ENCODE measurements around the gene AKIP1. TPM values are rescaled to one million over a fixed set of nuclear protein-coding genes. Genes with fewer than 3 reads are reported as not detected.

The AKIP1 gene
- total RNA-seq, 1 experiment from 2014 or later, result 26.0 TPM

DNA sequence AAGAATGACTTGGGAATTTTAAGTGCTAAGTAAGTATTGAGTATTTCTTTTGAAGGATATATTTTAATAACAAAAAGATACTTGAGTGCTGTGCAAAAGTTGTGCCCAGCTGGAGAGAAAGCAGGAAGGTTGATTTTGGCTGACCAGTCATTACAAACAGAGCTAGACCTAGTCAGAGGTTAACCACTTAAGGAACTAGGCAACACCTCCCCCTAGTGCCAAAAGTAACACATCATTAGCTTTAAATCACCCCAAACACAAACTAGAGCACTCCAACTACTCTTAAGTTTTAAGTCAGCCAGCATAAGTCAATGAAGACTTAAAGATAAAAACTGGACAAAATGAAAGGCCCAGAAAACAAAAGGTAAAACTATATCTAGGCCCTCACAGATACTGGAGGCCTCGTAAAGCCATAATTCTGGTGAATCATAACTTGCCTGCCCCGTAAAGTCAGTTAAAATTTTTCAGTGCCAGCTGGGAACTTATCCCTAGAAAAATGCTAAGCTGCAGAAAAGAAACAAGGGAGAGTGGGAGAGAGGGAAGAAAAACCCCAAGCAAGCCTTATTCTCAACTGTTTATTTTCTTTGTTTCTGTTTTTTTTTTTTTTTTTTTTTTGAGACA is 48.7 kb downstream of the AKIP1 start:
- ATAC-seq (peak; percentile 41), DNase-seq (ENCODE audit: low spot score) (peak; percentile 16)
- Mint-ChIP-seq H3K9me3 (peaks cover 3% of the 10 kb centered on the region), H3K4me1 (peaks cover 17% of the 10 kb centered on the region), H3K27ac (no peak overlapping the region), H3K27me3 (ENCODE audit: low read depth) (no peaks in the 10 kb centered on the region), H3K4me3 (no peak overlapping the region), H3K36me3 (peaks cover 6% of the 10 kb centered on the region)
- CTCF ChIA-PET, result interaction anchor here (0.6 to 3.9 kb wide), 72 partner anchors 8 to 767 kb away, joined by 3 to 110 read pairs (median 4); partner anchors contain the start of genes AKIP1, ASCL3, C11orf16 and LMO1
- POLR2A ChIA-PET, result interaction anchor here (0.6 to 1.3 kb wide), 7 partner anchors 49 to 940 kb away, joined by 3 to 5 read pairs (median 4); a partner anchor contains a TSS
- TF ChIP-seq, protein P1, sequence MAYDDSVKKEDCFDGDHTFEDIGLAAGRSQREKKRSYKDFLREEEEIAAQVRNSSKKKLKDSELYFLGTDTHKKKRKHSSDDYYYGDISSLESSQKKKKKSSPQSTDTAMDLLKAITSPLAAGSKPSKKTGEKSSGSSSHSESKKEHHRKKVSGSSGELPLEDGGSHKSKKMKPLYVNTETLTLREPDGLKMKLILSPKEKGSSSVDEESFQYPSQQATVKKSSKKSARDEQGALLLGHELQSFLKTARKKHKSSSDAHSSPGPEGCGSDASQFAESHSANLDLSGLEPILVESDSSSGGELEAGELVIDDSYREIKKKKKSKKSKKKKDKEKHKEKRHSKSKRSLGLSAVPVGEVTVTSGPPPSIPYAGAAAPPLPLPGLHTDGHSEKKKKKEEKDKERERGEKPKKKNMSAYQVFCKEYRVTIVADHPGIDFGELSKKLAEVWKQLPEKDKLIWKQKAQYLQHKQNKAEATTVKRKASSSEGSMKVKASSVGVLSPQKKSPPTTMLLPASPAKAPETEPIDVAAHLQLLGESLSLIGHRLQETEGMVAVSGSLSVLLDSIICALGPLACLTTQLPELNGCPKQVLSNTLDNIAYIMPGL (CRISPR knock-in tag; IDR thresholded peaks at IDR 0.05), result no peak
- TF ChIP-seq NR2C2 (CRISPR knock-in tag; IDR thresholded peaks at IDR 0.05), result no peak
- TF ChIP-seq, protein P2, sequence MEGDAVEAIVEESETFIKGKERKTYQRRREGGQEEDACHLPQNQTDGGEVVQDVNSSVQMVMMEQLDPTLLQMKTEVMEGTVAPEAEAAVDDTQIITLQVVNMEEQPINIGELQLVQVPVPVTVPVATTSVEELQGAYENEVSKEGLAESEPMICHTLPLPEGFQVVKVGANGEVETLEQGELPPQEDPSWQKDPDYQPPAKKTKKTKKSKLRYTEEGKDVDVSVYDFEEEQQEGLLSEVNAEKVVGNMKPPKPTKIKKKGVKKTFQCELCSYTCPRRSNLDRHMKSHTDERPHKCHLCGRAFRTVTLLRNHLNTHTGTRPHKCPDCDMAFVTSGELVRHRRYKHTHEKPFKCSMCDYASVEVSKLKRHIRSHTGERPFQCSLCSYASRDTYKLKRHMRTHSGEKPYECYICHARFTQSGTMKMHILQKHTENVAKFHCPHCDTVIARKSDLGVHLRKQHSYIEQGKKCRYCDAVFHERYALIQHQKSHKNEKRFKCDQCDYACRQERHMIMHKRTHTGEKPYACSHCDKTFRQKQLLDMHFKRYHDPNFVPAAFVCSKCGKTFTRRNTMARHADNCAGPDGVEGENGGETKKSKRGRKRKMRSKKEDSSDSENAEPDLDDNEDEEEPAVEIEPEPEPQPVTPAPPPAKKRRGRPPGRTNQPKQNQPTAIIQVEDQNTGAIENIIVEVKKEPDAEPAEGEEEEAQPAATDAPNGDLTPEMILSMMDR (IDR thresholded peaks at IDR 0.05), result peak; percentile 43; the same call in 1 of the 2 replicates
- TF ChIP-seq ZNF138 (CRISPR knock-in tag; conservative IDR thresholded peaks at IDR 0.05), result no peak
- TF ChIP-seq, protein P3, sequence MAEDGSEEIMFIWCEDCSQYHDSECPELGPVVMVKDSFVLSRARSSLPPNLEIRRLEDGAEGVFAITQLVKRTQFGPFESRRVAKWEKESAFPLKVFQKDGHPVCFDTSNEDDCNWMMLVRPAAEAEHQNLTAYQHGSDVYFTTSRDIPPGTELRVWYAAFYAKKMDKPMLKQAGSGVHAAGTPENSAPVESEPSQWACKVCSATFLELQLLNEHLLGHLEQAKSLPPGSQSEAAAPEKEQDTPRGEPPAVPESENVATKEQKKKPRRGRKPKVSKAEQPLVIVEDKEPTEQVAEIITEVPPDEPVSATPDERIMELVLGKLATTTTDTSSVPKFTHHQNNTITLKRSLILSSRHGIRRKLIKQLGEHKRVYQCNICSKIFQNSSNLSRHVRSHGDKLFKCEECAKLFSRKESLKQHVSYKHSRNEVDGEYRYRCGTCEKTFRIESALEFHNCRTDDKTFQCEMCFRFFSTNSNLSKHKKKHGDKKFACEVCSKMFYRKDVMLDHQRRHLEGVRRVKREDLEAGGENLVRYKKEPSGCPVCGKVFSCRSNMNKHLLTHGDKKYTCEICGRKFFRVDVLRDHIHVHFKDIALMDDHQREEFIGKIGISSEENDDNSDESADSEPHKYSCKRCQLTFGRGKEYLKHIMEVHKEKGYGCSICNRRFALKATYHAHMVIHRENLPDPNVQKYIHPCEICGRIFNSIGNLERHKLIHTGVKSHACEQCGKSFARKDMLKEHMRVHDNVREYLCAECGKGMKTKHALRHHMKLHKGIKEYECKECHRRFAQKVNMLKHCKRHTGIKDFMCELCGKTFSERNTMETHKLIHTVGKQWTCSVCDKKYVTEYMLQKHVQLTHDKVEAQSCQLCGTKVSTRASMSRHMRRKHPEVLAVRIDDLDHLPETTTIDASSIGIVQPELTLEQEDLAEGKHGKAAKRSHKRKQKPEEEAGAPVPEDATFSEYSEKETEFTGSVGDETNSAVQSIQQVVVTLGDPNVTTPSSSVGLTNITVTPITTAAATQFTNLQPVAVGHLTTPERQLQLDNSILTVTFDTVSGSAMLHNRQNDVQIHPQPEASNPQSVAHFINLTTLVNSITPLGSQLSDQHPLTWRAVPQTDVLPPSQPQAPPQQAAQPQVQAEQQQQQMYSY (CRISPR knock-in tag; IDR thresholded peaks at IDR 0.05), result no peak
- no peak for TF ChIP-seq TP53 (CRISPR knock-in tag; IDR thresholded peaks at IDR 0.05)
- no peak for TF ChIP-seq RELA (CRISPR knock-in tag; IDR thresholded peaks at IDR 0.05; ENCODE audit: borderline replicate concordance)
- no peak for TF ChIP-seq MXD4 (CRISPR knock-in tag; IDR thresholded peaks at IDR 0.05; ENCODE audit: borderline replicate concordance)

DNA sequence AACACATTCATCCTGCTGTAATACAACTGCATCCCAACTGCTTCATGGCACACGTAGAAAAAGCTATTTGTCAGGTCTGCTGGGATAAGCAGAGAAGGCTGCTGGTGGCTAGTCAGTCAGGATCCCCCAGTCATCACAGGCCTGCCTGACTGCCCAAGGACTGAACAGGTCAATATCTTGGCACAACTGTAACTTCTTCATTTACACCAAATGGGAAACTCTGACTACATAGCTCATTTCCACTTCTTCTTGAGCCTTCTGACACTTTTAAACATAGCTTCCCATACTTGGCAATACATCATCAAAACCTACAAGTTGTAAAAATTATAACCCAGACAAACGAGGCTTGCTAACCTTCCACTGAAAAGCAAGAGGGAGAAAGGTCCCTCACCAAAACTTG is 50.4 kb downstream of the AKIP1 start:
- Mint-ChIP-seq H3K36me3 (no peaks in the 10 kb centered on the region), H3K4me3 (no peak overlapping the region), H3K9me3 (no peaks in the 10 kb centered on the region), H3K27ac (peak overlapping the region; percentile 39), H3K27me3 (ENCODE audit: low read depth) (no peaks in the 10 kb centered on the region), H3K4me1 (peaks cover 26% of the 10 kb centered on the region)
- POLR2A ChIA-PET, result no interaction called here
- ATAC-seq (no peak), DNase-seq (ENCODE audit: low spot score) (no peak)
- TF ChIP-seq ZNF232 (CRISPR knock-in tag; IDR thresholded peaks at IDR 0.05), result no peak
- TF ChIP-seq, protein P4, sequence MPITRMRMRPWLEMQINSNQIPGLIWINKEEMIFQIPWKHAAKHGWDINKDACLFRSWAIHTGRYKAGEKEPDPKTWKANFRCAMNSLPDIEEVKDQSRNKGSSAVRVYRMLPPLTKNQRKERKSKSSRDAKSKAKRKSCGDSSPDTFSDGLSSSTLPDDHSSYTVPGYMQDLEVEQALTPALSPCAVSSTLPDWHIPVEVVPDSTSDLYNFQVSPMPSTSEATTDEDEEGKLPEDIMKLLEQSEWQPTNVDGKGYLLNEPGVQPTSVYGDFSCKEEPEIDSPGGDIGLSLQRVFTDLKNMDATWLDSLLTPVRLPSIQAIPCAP (CRISPR knock-in tag; IDR thresholded peaks at IDR 0.05), result no peak
- no peak for TF ChIP-seq ATF1 (CRISPR knock-in tag; IDR thresholded peaks at IDR 0.05)
- no peak for TF ChIP-seq NR2C2 (CRISPR knock-in tag; IDR thresholded peaks at IDR 0.05)
- TF ChIP-seq, protein P5, sequence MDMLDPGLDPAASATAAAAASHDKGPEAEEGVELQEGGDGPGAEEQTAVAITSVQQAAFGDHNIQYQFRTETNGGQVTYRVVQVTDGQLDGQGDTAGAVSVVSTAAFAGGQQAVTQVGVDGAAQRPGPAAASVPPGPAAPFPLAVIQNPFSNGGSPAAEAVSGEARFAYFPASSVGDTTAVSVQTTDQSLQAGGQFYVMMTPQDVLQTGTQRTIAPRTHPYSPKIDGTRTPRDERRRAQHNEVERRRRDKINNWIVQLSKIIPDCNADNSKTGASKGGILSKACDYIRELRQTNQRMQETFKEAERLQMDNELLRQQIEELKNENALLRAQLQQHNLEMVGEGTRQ (CRISPR knock-in tag; IDR thresholded peaks at IDR 0.05), result no peak
- TF ChIP-seq, protein P6, sequence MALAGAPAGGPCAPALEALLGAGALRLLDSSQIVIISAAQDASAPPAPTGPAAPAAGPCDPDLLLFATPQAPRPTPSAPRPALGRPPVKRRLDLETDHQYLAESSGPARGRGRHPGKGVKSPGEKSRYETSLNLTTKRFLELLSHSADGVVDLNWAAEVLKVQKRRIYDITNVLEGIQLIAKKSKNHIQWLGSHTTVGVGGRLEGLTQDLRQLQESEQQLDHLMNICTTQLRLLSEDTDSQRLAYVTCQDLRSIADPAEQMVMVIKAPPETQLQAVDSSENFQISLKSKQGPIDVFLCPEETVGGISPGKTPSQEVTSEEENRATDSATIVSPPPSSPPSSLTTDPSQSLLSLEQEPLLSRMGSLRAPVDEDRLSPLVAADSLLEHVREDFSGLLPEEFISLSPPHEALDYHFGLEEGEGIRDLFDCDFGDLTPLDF (CRISPR knock-in tag; IDR thresholded peaks at IDR 0.05), result no peak
- TF ChIP-seq, protein P7, sequence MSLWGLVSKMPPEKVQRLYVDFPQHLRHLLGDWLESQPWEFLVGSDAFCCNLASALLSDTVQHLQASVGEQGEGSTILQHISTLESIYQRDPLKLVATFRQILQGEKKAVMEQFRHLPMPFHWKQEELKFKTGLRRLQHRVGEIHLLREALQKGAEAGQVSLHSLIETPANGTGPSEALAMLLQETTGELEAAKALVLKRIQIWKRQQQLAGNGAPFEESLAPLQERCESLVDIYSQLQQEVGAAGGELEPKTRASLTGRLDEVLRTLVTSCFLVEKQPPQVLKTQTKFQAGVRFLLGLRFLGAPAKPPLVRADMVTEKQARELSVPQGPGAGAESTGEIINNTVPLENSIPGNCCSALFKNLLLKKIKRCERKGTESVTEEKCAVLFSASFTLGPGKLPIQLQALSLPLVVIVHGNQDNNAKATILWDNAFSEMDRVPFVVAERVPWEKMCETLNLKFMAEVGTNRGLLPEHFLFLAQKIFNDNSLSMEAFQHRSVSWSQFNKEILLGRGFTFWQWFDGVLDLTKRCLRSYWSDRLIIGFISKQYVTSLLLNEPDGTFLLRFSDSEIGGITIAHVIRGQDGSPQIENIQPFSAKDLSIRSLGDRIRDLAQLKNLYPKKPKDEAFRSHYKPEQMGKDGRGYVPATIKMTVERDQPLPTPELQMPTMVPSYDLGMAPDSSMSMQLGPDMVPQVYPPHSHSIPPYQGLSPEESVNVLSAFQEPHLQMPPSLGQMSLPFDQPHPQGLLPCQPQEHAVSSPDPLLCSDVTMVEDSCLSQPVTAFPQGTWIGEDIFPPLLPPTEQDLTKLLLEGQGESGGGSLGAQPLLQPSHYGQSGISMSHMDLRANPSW (CRISPR knock-in tag; conservative IDR thresholded peaks at IDR 0.05; ENCODE audit: low read depth), result no peak
- TF ChIP-seq, protein P3 (CRISPR knock-in tag; IDR thresholded peaks at IDR 0.05), result no peak
- CTCF ChIA-PET, result interaction anchor here (0.6 to 3.9 kb wide), 3 partner anchors 11 to 47 kb away, joined by 3 to 110 read pairs (median 55); partner anchors contain the start of gene AKIP1
